ENCODE data around the gene RNASE13. TPM values are rescaled to one million over a fixed set of nuclear protein-coding genes. Genes with fewer than 3 reads are reported as not detected.

Gene RNASE13
- total RNA-seq, 1 experiment from 2014 or later, result not detected

- DNase-seq (ENCODE audit: low spot score), result peak; percentile 84
- ChIA-PET CTCF (interaction anchor here (0.6 to 0.9 kb wide), 2 partner anchors 16 to 26 kb away, joined by 3 read pairs; no protein-coding TSS in a partner anchor), POLR2A (ENCODE audit: low non-redundant PET) (no interaction called here)
- peaks cover 35% of the 10 kb centered on the region for H3K36me3 ChIP-seq (ENCODE audit: insufficient read depth, low read length, poor library complexity, severe bottlenecking)
- H3K9me3 ChIP-seq (ENCODE audit: low read depth, low read length, poor library complexity, severe bottlenecking), result no peaks in the 10 kb centered on the region
- no peaks in the 10 kb centered on the region for H3K27me3 ChIP-seq (replicated peaks; ENCODE audit: insufficient read depth, low read depth, low read length, poor library complexity)
- intact Hi-C loops (cut with micrococcal nuclease; ENCODE audit: unreplicated experiment), result no loop called here
- peaks cover 8% of the 10 kb centered on the region for H3K4me1 ChIP-seq (ENCODE audit: insufficient read depth, low read length, poor library complexity, severe bottlenecking)
- TF ChIP-seq CTCF (conservative IDR thresholded peaks at IDR 0.05; ENCODE audit: low read depth, low read length) (no peak), EZH2 (IDR thresholded peaks at IDR 0.05; ENCODE audit: borderline replicate concordance, low read depth, low read length, poor library complexity, severe bottlenecking) (no peak)
- BruUV-seq (replicated peaks), result no TSS peak
- H3K4me3 ChIP-seq (ENCODE audit: low read depth, low read length, poor library complexity, severe bottlenecking), result no peak within 1 kb of the TSS
- no peak within 1 kb of the TSS for H3K27ac ChIP-seq (ENCODE audit: low read depth, low read length, poor library complexity, severe bottlenecking)
Observed at GRCh38 chr14:20998674-20999366, 35.8 kb downstream of the RNASE13 start, which contains the start of gene SLC39A2. Gene SLC39A2, plus strand, starts transcription at chr14:20999293. Its CDS starts 154 bp downstream, at chr14:20999447.

- no peak for TF ChIP-seq EZH2 (IDR thresholded peaks at IDR 0.05; ENCODE audit: borderline replicate concordance, low read depth, low read length, poor library complexity, severe bottlenecking)
- no peak for TF ChIP-seq CTCF (conservative IDR thresholded peaks at IDR 0.05; ENCODE audit: low read depth, low read length)
- intact Hi-C loops (cut with micrococcal nuclease; ENCODE audit: unreplicated experiment), result no loop called here
- no TSS peak for BruUV-seq (replicated peaks)
- H3K9me3 ChIP-seq (ENCODE audit: low read depth, low read length, poor library complexity, severe bottlenecking), result no peaks in the 10 kb centered on the region
- no peaks in the 10 kb centered on the region for H3K27me3 ChIP-seq (replicated peaks; ENCODE audit: insufficient read depth, low read depth, low read length, poor library complexity)
- H3K27ac ChIP-seq (ENCODE audit: low read depth, low read length, poor library complexity, severe bottlenecking), result no peak overlapping the region
- H3K4me3 ChIP-seq (ENCODE audit: low read depth, low read length, poor library complexity, severe bottlenecking), result no peak overlapping the region
- H3K36me3 ChIP-seq (ENCODE audit: insufficient read depth, low read length, poor library complexity, severe bottlenecking), result peaks cover 41% of the 10 kb centered on the region
- ChIA-PET POLR2A (ENCODE audit: low non-redundant PET) (no interaction called here), CTCF (interaction anchor here (0.9 to 1.5 kb wide), 2 partner anchors 16 to 17 kb away, joined by 3 to 4 read pairs; no protein-coding TSS in a partner anchor)
- peaks cover 8% of the 10 kb centered on the region for H3K4me1 ChIP-seq (ENCODE audit: insufficient read depth, low read length, poor library complexity, severe bottlenecking)
- no peak for DNase-seq (ENCODE audit: low spot score)
Observed at GRCh38 chr14:20998139-20998538, 36.5 kb downstream of the RNASE13 start.

GRCh38 chr14:20997564-20997963 lies 37.0 kb downstream of the RNASE13 start:
- POLR2A ChIA-PET (ENCODE audit: low non-redundant PET), result interaction anchor here (0.7 kb wide), 1 partner anchor 264 kb away, joined by 23 read pairs; no protein-coding TSS in a partner anchor
- BruUV-seq (replicated peaks), result no TSS peak
- TF ChIP-seq EZH2 (IDR thresholded peaks at IDR 0.05; ENCODE audit: borderline replicate concordance, low read depth, low read length, poor library complexity, severe bottlenecking) (no peak), CTCF (conservative IDR thresholded peaks at IDR 0.05; ENCODE audit: low read depth, low read length) (no peak)

More at GRCh38 chr14:20997564-20997963, 37.0 kb downstream of the RNASE13 start:
- Histone ChIP-seq H3K27me3 (replicated peaks; ENCODE audit: insufficient read depth, low read depth, low read length, poor library complexity) (no peaks in the 10 kb centered on the region), H3K27ac (ENCODE audit: low read depth, low read length, poor library complexity, severe bottlenecking) (no peak overlapping the region), H3K4me3 (ENCODE audit: low read depth, low read length, poor library complexity, severe bottlenecking) (no peak overlapping the region), H3K9me3 (ENCODE audit: low read depth, low read length, poor library complexity, severe bottlenecking) (no peaks in the 10 kb centered on the region), H3K36me3 (ENCODE audit: insufficient read depth, low read length, poor library complexity, severe bottlenecking) (peaks cover 47% of the 10 kb centered on the region), H3K4me1 (ENCODE audit: insufficient read depth, low read length, poor library complexity, severe bottlenecking) (peaks cover 8% of the 10 kb centered on the region)
- no peak for DNase-seq (ENCODE audit: low spot score)
- CTCF ChIA-PET, result interaction anchor here (0.6 to 1.5 kb wide), 2 partner anchors 17 to 26 kb away, joined by 4 to 11 read pairs; no protein-coding TSS in a partner anchor
- intact Hi-C loops (cut with micrococcal nuclease; ENCODE audit: unreplicated experiment), result no loop called here
